ENCODE data around the gene USP35. TPM values are rescaled to one million over a fixed set of nuclear protein-coding genes. Genes with fewer than 3 reads are reported as not detected.

Gene USP35
- total RNA-seq, 6 experiments from 2014 or later, result 5.3 to 10.1 (median 7.9) TPM

DNA sequence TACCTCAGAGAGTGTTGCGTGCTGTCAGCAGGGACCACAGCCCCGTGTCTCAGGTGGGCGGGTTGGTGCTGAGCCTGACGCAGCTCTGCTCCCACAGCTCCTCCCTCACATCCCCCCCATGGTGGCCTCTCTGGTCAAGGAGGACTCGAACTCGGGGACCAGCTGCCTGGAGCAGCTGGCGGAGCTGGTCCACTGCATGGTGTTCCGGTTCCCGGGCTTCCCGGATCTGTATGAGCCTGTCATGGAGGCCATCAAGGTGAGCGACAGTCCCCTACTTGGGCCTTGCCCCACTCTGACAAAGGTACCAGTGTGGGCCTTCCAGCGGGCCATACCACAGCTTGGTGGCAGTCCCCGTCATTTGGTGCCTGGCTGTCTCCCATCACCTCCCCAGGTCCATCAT lies 11.8 kb downstream of the USP35 start:
- DNase-seq (no peak), ATAC-seq (no peak)
- Histone ChIP-seq H3K36me3 (peaks cover 0 to 13% (median 2%) of the 10 kb centered on the region in 4 donors), H3K27ac (no peak overlapping the region), H3K4me1 (peaks cover 0 to 2% (median 0%) of the 10 kb centered on the region in 4 donors), H3K27me3 (no peaks in the 10 kb centered on the region), H3K4me3 (no peak overlapping the region), H3K9me3 (no peaks in the 10 kb centered on the region)
- intact Hi-C loops (cut with DNase I), result no loop called here
- WGBS (ENCODE audit: insufficient coverage, low coverage, low lambda C conversion rate, missing lambda C conversion rate), result no CpG with 5 or more reads among the region's 13 CpGs
- TF ChIP-seq POLR2A (IDR thresholded peaks at IDR 0.05), result no peak
- TF ChIP-seq CTCF (IDR thresholded peaks at IDR 0.05), result no peak

- ATAC-seq (no peak), DNase-seq (no peak)
- H3K27me3 ChIP-seq, result no peaks in the 10 kb centered on the region
- no peak overlapping the region for H3K4me3 ChIP-seq
- H3K27ac ChIP-seq, result no peak overlapping the region
- H3K36me3 ChIP-seq, result peaks cover 0 to 14% (median 2%) of the 10 kb centered on the region in 4 donors
- WGBS (ENCODE audit: insufficient coverage, low coverage, low lambda C conversion rate, missing lambda C conversion rate), result 83% methylated on average over 8 of the region's 9 CpGs
- peaks cover 0 to 2% (median 0%) of the 10 kb centered on the region in 4 donors for H3K4me1 ChIP-seq
- no peaks in the 10 kb centered on the region for H3K9me3 ChIP-seq
- intact Hi-C loops (cut with DNase I), result no loop called here
- TF ChIP-seq POLR2A (IDR thresholded peaks at IDR 0.05) (no peak), CTCF (IDR thresholded peaks at IDR 0.05) (no peak)
Measured at GRCh38 chr11:78201096-78201818, 12.5 kb downstream of the USP35 start.

DNA sequence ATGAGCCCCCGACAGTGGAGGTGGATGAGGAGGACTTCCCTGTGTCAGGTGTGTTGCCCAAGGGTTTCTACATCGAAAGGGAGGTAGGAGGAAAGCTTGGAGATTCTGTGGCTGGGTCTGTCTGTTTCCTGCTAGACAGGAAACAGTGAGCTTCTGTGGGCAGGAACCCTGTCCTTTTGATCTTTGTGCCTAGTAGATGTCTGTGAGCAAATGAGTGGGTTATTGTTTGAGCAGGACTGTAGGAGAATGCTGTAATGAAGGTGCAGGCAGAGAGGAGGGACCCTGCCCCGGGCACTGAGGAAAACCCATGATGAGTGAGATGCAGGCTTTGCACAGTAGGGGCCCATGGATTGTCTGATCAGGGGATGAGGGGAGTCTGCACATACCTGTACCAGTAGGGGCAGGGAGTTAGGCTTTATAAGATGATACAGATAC lies 14.0 kb downstream of the USP35 start:
- DNase-seq (no peak), ATAC-seq (peak in 1 of 4 donors; percentile 63)
- WGBS (ENCODE audit: insufficient coverage, low coverage, low lambda C conversion rate, missing lambda C conversion rate), result 41% methylated on average over 2 of the region's 3 CpGs
- H3K4me1 ChIP-seq, result peaks cover 0 to 2% (median 0%) of the 10 kb centered on the region in 4 donors
- H3K27ac ChIP-seq, result no peak overlapping the region
- intact Hi-C loops (cut with DNase I), result no loop called here
- H3K27me3 ChIP-seq, result no peaks in the 10 kb centered on the region
- peaks cover 0 to 16% (median 2%) of the 10 kb centered on the region in 4 donors for H3K36me3 ChIP-seq
- no peak overlapping the region for H3K4me3 ChIP-seq
- H3K9me3 ChIP-seq, result no peaks in the 10 kb centered on the region
- TF ChIP-seq CTCF (IDR thresholded peaks at IDR 0.05) (no peak), POLR2A (IDR thresholded peaks at IDR 0.05) (no peak)

GRCh38 chr11:78203184-78203583 lies 14.5 kb downstream of the USP35 start:
- Histone ChIP-seq H3K36me3 (peaks cover 0 to 16% (median 2%) of the 10 kb centered on the region in 4 donors), H3K27me3 (no peaks in the 10 kb centered on the region), H3K27ac (no peak overlapping the region), H3K4me3 (no peak overlapping the region), H3K4me1 (peaks cover 0 to 2% (median 0%) of the 10 kb centered on the region in 4 donors), H3K9me3 (no peaks in the 10 kb centered on the region)
- no peak for TF ChIP-seq CTCF (IDR thresholded peaks at IDR 0.05)
- 61% methylated on average over 6 of the region's 10 CpGs for WGBS (ENCODE audit: insufficient coverage, low coverage, low lambda C conversion rate, missing lambda C conversion rate)
- intact Hi-C loops (cut with DNase I), result no loop called here
- DNase-seq (no peak), ATAC-seq (no peak)
